ENCODE data around the gene KANSL1.
"Not testable (repeated sequence)": the region's sequence is repeated elsewhere in the genome, so short reads cannot be mapped to it uniquely, and the experiment has no call there.

Gene KANSL1

GRCh38 chr17:46027048-46027975 is 165.9 kb downstream of the KANSL1 start:
- FAIRE-seq, result no peak
- TF ChIP-seq POLR2A (IDR thresholded peaks at IDR 0.05; ENCODE audit: low read depth, low read length), result no peak
- DNase-seq (ENCODE audit: insufficient read length, low spot score), result no peak

- DNase-seq (ENCODE audit: insufficient read length, low spot score) (no peak), FAIRE-seq (no peak)
- TF ChIP-seq POLR2A (IDR thresholded peaks at IDR 0.05; ENCODE audit: low read depth, low read length), result no peak
Measured at GRCh38 chr17:46026166-46027047, 166.8 kb downstream of the KANSL1 start.

- no peak for TF ChIP-seq POLR2A (IDR thresholded peaks at IDR 0.05; ENCODE audit: low read depth, low read length)
- DNase-seq (ENCODE audit: insufficient read length, low spot score), result no peak
- no peak for FAIRE-seq
Measured at GRCh38 chr17:46025510-46026165, 167.6 kb downstream of the KANSL1 start.

DNA sequence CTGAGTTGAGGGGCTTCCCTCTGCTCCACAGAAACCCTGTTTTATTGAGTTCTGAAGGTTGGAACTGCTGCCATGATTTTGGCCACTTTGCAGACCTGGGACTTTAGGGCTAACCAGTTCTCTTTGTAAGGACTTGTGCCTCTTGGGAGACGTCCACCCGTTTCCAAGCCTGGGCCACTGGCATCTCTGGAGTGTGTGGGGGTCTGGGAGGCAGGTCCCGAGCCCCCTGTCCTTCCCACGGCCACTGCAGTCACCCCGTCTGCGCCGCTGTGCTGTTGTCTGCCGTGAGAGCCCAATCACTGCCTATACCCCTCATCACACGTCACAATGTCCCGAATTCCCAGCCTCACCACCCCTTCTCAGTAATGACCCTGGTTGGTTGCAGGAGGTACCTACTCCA is 168.2 kb downstream of the KANSL1 start:
- TF ChIP-seq POLR2A (IDR thresholded peaks at IDR 0.05; ENCODE audit: low read depth, low read length), result no peak
- FAIRE-seq, result no peak
- no peak for DNase-seq (ENCODE audit: insufficient read length, low spot score)

- FAIRE-seq, result no peak
- DNase-seq (ENCODE audit: insufficient read length, low spot score), result no peak
- no peak for TF ChIP-seq POLR2A (IDR thresholded peaks at IDR 0.05; ENCODE audit: low read depth, low read length)
Measured at GRCh38 chr17:46024590-46024989, 168.6 kb downstream of the KANSL1 start.

DNA sequence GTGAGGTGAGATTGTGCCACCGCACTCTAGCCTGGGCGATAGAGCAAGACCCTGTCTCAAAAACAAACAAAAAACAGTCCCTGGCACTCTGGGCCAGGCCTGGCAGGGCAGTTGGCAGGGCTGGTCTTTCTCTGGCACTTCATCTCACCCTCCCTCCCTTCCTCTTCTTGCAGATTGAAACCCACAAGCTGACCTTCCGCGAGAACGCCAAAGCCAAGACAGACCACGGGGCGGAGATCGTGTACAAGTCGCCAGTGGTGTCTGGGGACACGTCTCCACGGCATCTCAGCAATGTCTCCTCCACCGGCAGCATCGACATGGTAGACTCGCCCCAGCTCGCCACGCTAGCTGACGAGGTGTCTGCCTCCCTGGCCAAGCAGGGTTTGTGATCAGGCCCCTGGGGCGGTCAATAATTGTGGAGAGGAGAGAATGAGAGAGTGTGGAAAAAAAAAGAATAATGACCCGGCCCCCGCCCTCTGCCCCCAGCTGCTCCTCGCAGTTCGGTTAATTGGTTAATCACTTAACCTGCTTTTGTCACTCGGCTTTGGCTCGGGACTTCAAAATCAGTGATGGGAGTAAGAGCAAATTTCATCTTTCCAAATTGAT is 169.3 kb downstream of the KANSL1 start:
- FAIRE-seq (no peak), DNase-seq (ENCODE audit: insufficient read length, low spot score) (no peak)
- no peak for TF ChIP-seq POLR2A (IDR thresholded peaks at IDR 0.05; ENCODE audit: low read depth, low read length)

GRCh38 chr17:46023366-46023765 is 169.9 kb downstream of the KANSL1 start:
- DNase-seq (ENCODE audit: insufficient read length, low spot score); FAIRE-seq: not testable (repeated sequence)

GRCh38 chr17:46020998-46021397 is 172.2 kb downstream of the KANSL1 start:
- DNase-seq (ENCODE audit: insufficient read length, low spot score) (no peak), FAIRE-seq (no peak)
- no peak for TF ChIP-seq POLR2A (IDR thresholded peaks at IDR 0.05; ENCODE audit: low read depth, low read length)

GRCh38 chr17:46020023-46020761 is 173.0 kb downstream of the KANSL1 start:
- TF ChIP-seq POLR2A (IDR thresholded peaks at IDR 0.05; ENCODE audit: low read depth, low read length), result no peak
- DNase-seq (ENCODE audit: insufficient read length, low spot score) (no peak), FAIRE-seq (no peak)

DNA sequence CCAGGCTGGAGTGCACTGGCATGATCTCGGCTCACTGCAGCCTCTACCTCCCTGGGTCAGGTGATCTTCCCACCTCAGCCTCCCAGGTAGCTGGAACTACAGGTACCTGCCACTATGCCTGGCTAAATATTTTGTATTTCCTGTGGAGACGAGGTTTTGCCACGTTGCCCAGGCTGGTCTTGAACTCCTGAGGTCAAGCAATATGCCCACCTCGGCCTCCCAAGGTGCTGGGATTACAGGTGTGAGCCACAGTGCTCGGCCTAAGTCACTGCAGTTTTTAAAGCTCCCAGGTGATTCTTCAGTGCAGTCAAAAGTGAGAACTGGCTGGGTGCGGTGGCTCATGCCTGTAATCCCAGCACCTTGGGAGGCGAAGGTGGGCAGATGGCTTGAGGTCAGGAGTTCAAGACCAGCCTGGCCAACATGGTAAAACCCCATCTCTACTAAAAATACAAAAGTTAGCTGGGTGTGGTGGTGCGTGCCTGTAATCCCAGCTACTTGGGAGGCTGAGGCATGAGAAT is 173.8 kb downstream of the KANSL1 start:
- FAIRE-seq; DNase-seq (ENCODE audit: insufficient read length, low spot score): not testable (repeated sequence)

- DNase-seq (ENCODE audit: insufficient read length, low spot score) (no peak), FAIRE-seq (no peak)
- no peak for TF ChIP-seq POLR2A (IDR thresholded peaks at IDR 0.05; ENCODE audit: low read depth, low read length)
Measured at GRCh38 chr17:46013502-46014165, 179.6 kb downstream of the KANSL1 start.

GRCh38 chr17:46013127-46013501 is 180.1 kb downstream of the KANSL1 start:
- TF ChIP-seq POLR2A (IDR thresholded peaks at IDR 0.05; ENCODE audit: low read depth, low read length), result no peak
- no peak for DNase-seq (ENCODE audit: insufficient read length, low spot score)
- no peak for FAIRE-seq

All from H54 (cell line).